Testis (tissue), 3 donors: ENCODE results near the gene TOP1. TPM values are rescaled to one million over a fixed set of nuclear protein-coding genes. Genes with fewer than 3 reads are reported as not detected.

Experiments
- DNase-seq: peaks from one replicate; pipeline ENCODE4 v3.0.0-alpha.2; 2019
- H3K27ac ChIP-seq, 2 donors: fragments of 200-600 bp; sonication (generic); one replicate each; pipeline ENCODE4 v1.5.1; 2019
- H3K27me3 ChIP-seq: fragments of 200-600 bp; sonication (generic); one replicate; pipeline ENCODE4 v1.5.1; 2019
- H3K36me3 ChIP-seq: fragments of 200-600 bp; sonication (generic); one replicate; pipeline ENCODE4 v1.5.1; 2017; ENCODE audit warnings: low read depth; ENCODE audit errors: missing control alignments
- H3K4me1 ChIP-seq: fragments of 200-600 bp; sonication (generic); one replicate; pipeline ENCODE4 v1.5.1; 2019
- H3K4me3 ChIP-seq, 2 donors: fragments of 200-600 bp; sonication (generic); one replicate each; pipeline ENCODE4 v1.5.1; 2017 to 2019
- H3K9me3 ChIP-seq: fragments of 200-600 bp; sonication (generic); one replicate; pipeline ENCODE4 v1.5.1; 2017
- CTCF ChIP-seq, 3 experiments: fragments of 450-650 bp in 2 of 3; fragments of 200-600 bp in 1 of 3; sonication (generic) in 1 of 3; IDR thresholded peaks; one replicate each; pipeline ENCODE4 v1.5.1; 2016 to 2019; ENCODE audit warnings: antibody characterized with exemption in 3 of 3, mild to moderate bottlenecking in 2 of 3, moderate library complexity in 1 of 3
- POLR2A ChIP-seq: fragments of 450-650 bp; IDR thresholded peaks from one replicate; pipeline ENCODE4 v1.6.1; 2017; ENCODE audit warnings: antibody characterized with exemption, mild to moderate bottlenecking, moderate library complexity
- WGBS, 2 donors: methylation state at CpG; one replicate each; pipeline ENCODE4 v1.1.5; 2018; 5-methylcytosine and 5-hydroxymethylcytosine counted together
- intact Hi-C: fragments of 100-400 bp; cut with DNase I; formaldehyde crosslinking; loops from one replicate; pipeline ENCODE4 v1.15.1; 2023; ENCODE audit warnings: low total_unique reads
- polyA plus RNA-seq: library from polyadenylated mRNA; stranded (reverse); fragments of 350-450 nt; fragmentation: Illumina TruSeq; extraction: RNeasy Lipid Tissue Mini Kit (QIAGEN cat#74804); gene quantifications from one replicate; pipeline ENCODE4 v1.2.3, GENCODE V29; 2014; ENCODE audit warnings: low read depth, low replicate concordance; ENCODE audit not compliant: insufficient read depth
- total RNA-seq, 2 donors: library from RNA; depleted of rRNA; stranded (reverse); fragments of >200 nt; gene quantifications; one replicate each; pipeline ENCODE4 v1.2.3, GENCODE V29; 2016

Gene TOP1
- total and polyA plus RNA-seq, 3 donors from 2014 or later, result 12.1 to 36.6 (median 33.8) TPM

GRCh38 chr20:41150664-41151063 is 122.0 kb downstream of the TOP1 start:
- Histone ChIP-seq H3K36me3 (no peaks in the 10 kb centered on the region), H3K9me3 (no peaks in the 10 kb centered on the region), H3K4me1 (peaks cover 31% of the 10 kb centered on the region), H3K27me3 (no peaks in the 10 kb centered on the region), H3K27ac (no peak overlapping the region), H3K4me3 (no peak overlapping the region)
- no peak for DNase-seq
- intact Hi-C loops, result no loop called here
- 75 to 81% methylated on average over 3 of the region's 3 CpGs for WGBS, 2 donors
- TF ChIP-seq POLR2A (no peak), CTCF (IDR thresholded peaks at IDR 0.05) (no peak)

GRCh38 chr20:41151134-41151869 is 122.7 kb downstream of the TOP1 start:
- intact Hi-C loops, result no loop called here

GRCh38 chr20:41152108-41152757 is 123.6 kb downstream of the TOP1 start:
- Histone ChIP-seq H3K27ac (no peak overlapping the region), H3K9me3 (no peaks in the 10 kb centered on the region), H3K4me3 (no peak overlapping the region), H3K36me3 (no peaks in the 10 kb centered on the region), H3K27me3 (no peaks in the 10 kb centered on the region), H3K4me1 (peaks cover 20% of the 10 kb centered on the region)
- DNase-seq, result no peak
- 52 to 55% methylated on average over 5 of the region's 5 CpGs for WGBS, 2 donors
- intact Hi-C loops, result no loop called here
- no peak for TF ChIP-seq CTCF (IDR thresholded peaks at IDR 0.05)

More at GRCh38 chr20:41151134-41151869, 122.7 kb downstream of the TOP1 start:
- no peak for DNase-seq
- Histone ChIP-seq H3K27ac (no peak overlapping the region), H3K36me3 (no peaks in the 10 kb centered on the region), H3K9me3 (no peaks in the 10 kb centered on the region), H3K4me1 (peaks cover 24% of the 10 kb centered on the region), H3K27me3 (no peaks in the 10 kb centered on the region), H3K4me3 (no peak overlapping the region)
- TF ChIP-seq CTCF (IDR thresholded peaks at IDR 0.05) (no peak), POLR2A (no peak)
- WGBS, 2 donors, result 92 to 94% methylated on average over 5 of the region's 5 CpGs

GRCh38 chr20:41154436-41155176 is 126.0 kb downstream of the TOP1 start:
- intact Hi-C loops, result no loop called here
- H3K27ac ChIP-seq, result no peak overlapping the region
- no peaks in the 10 kb centered on the region for H3K36me3 ChIP-seq
- no peak overlapping the region for H3K4me3 ChIP-seq
- WGBS, 2 donors, result 50 to 55% methylated on average over 8 of the region's 8 CpGs
- H3K27me3 ChIP-seq, result no peaks in the 10 kb centered on the region
- TF ChIP-seq CTCF (IDR thresholded peaks at IDR 0.05) (no peak), POLR2A (no peak)
- DNase-seq, result no peak
- H3K9me3 ChIP-seq, result no peaks in the 10 kb centered on the region
- H3K4me1 ChIP-seq, result peaks cover 20% of the 10 kb centered on the region
